Esophagus muscularis mucosa (tissue), 4 donors: ENCODE data around the gene TMED1. TPM values are rescaled to one million over a fixed set of nuclear protein-coding genes. Genes with fewer than 3 reads are reported as not detected.

Experiments used
- DNase-seq: peaks from one replicate; pipeline ENCODE4 v3.0.0-alpha.2; 2017; ENCODE audit errors: extremely low spot score
- H3K27ac ChIP-seq, 4 donors: fragments of 200-600 bp; sonication (generic); replicated peaks in 1 of 4; 1 replicate in 3 of 4; 2 replicates in 1 of 4; pipeline ENCODE4 v1.5.1; 2016 to 2019; ENCODE audit warnings: mild to moderate bottlenecking in 1 of 4
- H3K27me3 ChIP-seq, 4 donors: fragments of 200-600 bp; sonication (generic); one replicate each; pipeline versions ENCODE4 v1.5.1 to v1.6.0; 2016 to 2019
- H3K36me3 ChIP-seq, 4 donors: fragments of 200-600 bp; sonication (generic); one replicate each; pipeline ENCODE4 v1.5.1; 2016 to 2019
- H3K4me1 ChIP-seq, 4 donors: fragments of 200-600 bp; sonication (generic); one replicate each; pipeline ENCODE4 v1.5.1; 2016 to 2019
- H3K4me3 ChIP-seq, 4 donors: fragments of 200-600 bp; sonication (generic); 1 replicate in 2 of 4; 2 replicates in 2 of 4; pipeline ENCODE4 v1.5.1; 2016 to 2019; ENCODE audit warnings: mild to moderate bottlenecking in 4 of 4, moderate library complexity in 1 of 4
- H3K9me3 ChIP-seq, 4 donors: fragments of 200-600 bp; sonication (generic); 1 replicate in 3 of 4; 2 replicates in 1 of 4; pipeline ENCODE4 v1.5.1; 2016 to 2019
- CTCF ChIP-seq, 3 experiments: fragments of 200-600 bp in 2 of 3; fragments of 450-650 bp in 1 of 3; sonication (generic) in 2 of 3; IDR thresholded peaks; one replicate each; pipeline ENCODE4 v1.5.1; 2017 to 2019; ENCODE audit warnings: antibody characterized with exemption in 3 of 3, mild to moderate bottlenecking in 2 of 3, moderate library complexity in 1 of 3
- EP300 ChIP-seq: sonication (generic); formaldehyde crosslinking; IDR thresholded peaks from one replicate; pipeline ENCODE4 v1.6.1; 2017; ENCODE audit warnings: antibody characterized with exemption
- POLR2A ChIP-seq: fragments of 450-650 bp; IDR thresholded peaks from one replicate; pipeline ENCODE4 v1.6.1; 2017; ENCODE audit warnings: antibody characterized with exemption, moderate library complexity, mild to moderate bottlenecking, low read depth
- POLR2AphosphoS5 ChIP-seq, 2 donors: sonication (generic); formaldehyde crosslinking; IDR thresholded peaks; one replicate each; pipeline ENCODE4 v1.6.1; 2017; ENCODE audit warnings: antibody characterized with exemption in 2 of 2
- WGBS: methylation state at CpG from one replicate; pipeline ENCODE4 v1.1.5; 2018; 5-methylcytosine and 5-hydroxymethylcytosine counted together
- intact Hi-C: fragments of 100-400 bp; cut with DNase I; formaldehyde crosslinking; loops from one replicate; pipeline ENCODE4 v1.15.1; 2023
- total RNA-seq, 4 donors: library from RNA; depleted of rRNA; stranded (reverse); fragments of >200 nt; gene quantifications; one replicate each; pipeline versions ENCODE4 v1.1.0 to v1.2.1, GENCODE V29; 2016

TMED1 gene
- total RNA-seq, 4 donors from 2014 or later: 18.7 to 29.5 (median 27.7) TPM

DNA sequence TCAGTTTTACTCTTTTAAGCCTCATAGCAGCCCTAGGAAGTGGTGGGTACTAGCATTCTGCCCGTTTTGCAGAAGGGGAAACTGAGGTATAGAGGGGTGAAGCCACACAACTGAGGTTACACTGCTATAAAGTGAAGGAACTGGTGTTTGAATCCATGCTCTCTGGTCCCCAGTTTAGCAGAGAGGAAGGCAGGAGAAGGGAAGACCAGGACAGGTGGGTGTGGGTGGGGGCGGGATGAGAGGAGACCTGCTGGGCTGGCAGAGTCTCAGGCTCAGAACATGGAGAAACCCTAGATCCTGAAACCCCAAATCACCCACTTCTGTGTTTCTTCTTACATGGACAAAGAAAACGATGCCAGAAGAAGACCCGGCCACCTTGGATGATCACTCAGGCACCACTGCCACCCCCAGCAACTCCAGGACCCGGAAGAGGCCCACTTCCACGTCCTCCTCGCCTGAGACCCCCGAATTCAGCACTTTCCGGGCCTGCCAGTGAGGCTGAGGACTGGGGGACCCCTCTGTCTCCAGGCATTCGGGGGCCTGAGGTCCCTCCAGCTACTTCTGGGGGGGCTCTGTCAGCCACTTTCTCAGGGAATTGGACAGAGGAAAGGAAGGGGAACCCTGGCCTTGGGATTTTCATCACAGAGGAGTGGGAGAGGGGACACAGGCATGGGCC lies 33.0 kb upstream of the TMED1 start:
- Histone ChIP-seq H3K4me3 (no peak overlapping the region), H3K9me3 (no peaks in the 10 kb centered on the region), H3K27ac (no peak overlapping the region), H3K36me3 (no peaks in the 10 kb centered on the region), H3K4me1 (peaks cover 13 to 38% (median 32%) of the 10 kb centered on the region in 4 donors), H3K27me3 (no peaks in the 10 kb centered on the region)
- no peak for DNase-seq
- TF ChIP-seq CTCF (IDR thresholded peaks at IDR 0.05) (no peak), POLR2A (no peak), EP300 (no peak), POLR2AphosphoS5 (IDR thresholded peaks at IDR 0.05) (no peak)
- intact Hi-C loops: loop anchor here (10.0 kb wide), 1 partner anchor 94 kb away; no protein-coding TSS in a partner anchor
- WGBS: 89% methylated on average over 6 of the region's 10 CpGs

DNA sequence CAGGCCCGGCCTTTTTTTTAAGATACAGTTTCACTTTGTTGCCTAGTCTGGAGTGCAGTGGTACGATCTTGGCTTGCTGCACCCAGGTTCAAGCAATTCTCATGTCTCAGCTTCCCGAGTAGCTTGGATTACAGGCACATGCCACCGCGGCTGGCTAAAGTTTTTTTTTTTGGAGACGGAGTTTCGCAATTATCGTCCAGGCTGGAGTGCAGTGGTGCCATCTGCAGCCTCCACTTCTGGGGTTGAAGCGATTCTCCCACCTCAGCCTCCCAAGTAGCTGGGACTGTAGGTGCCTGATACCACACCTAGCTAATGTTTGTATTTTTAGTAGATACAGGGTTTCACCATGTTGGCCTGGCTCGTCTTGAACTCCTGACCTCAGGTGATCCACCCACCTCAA lies 30.5 kb upstream of the TMED1 start:
- no peak for DNase-seq
- Histone ChIP-seq H3K27me3 (no peaks in the 10 kb centered on the region), H3K27ac (no peak overlapping the region), H3K4me1 (peaks cover 0 to 20% (median 13%) of the 10 kb centered on the region in 4 donors), H3K36me3 (no peaks in the 10 kb centered on the region), H3K9me3 (no peaks in the 10 kb centered on the region), H3K4me3 (no peak overlapping the region)
- intact Hi-C loops: loop anchor here (10.0 kb wide), 1 partner anchor 92 kb away; no protein-coding TSS in a partner anchor
- WGBS: 88% methylated on average over 10 of the region's 10 CpGs
- no peak for TF ChIP-seq CTCF (IDR thresholded peaks at IDR 0.05)
- no peak for TF ChIP-seq POLR2AphosphoS5 (IDR thresholded peaks at IDR 0.05)
- no peak for TF ChIP-seq EP300
- TF ChIP-seq POLR2A: no peak

GRCh38 chr19:10864538-10864899 lies 28.5 kb upstream of the TMED1 start:
- 18% methylated on average over 6 of the region's 6 CpGs for WGBS
- H3K36me3 ChIP-seq: no peaks in the 10 kb centered on the region
- no peak for DNase-seq
- H3K9me3 ChIP-seq: no peaks in the 10 kb centered on the region
- peak overlapping the region in 3 of 4 donors; percentile 7 to 13 (median 8) for H3K4me3 ChIP-seq
- peak overlapping the region in 1 of 4 donors; percentile 48 for H3K27ac ChIP-seq
- TF ChIP-seq CTCF (IDR thresholded peaks at IDR 0.05) (peak; percentile 76 to 90 (median 86)), EP300 (no peak), POLR2A (no peak), POLR2AphosphoS5 (IDR thresholded peaks at IDR 0.05) (peak in 1 of 2 donors; percentile 58)
- intact Hi-C loops: loop anchor here (5.0 to 10.0 kb wide), 2 partner anchors 90 to 147 kb away; partner anchors contain the start of gene DNM2
- H3K27me3 ChIP-seq: no peaks in the 10 kb centered on the region
- H3K4me1 ChIP-seq: peaks cover 0 to 11% (median 6%) of the 10 kb centered on the region in 4 donors

DNA sequence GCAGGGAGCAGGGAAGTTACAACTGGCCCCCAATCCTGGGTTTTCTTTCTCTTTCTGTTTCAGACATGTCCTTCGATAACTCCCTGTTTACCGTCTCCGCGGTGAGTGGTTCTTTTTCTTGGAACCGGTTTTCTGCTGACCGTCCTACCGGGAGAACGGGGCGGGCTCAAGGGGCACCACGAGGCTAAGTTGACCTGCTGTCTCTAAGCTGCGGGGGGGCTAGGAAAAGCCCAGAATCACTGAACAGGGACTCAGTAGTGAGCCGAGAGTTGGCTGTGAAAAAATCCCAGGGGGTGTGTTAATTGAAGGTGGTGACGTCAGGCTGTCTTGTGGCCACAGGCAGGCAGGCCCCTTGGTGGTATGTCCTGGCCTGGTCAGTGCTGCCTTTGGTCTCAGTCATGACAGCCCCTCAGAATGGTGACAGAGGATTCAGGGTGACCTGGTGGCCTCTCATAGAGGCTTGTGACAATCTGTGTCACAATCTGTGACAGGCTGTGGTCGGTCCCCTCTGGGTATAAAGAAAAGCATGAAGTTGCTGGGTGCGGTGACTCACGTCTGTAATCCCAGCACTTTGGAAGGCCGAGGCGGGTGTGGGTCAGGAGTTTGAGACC lies 27.2 kb upstream of the TMED1 start:
- Histone ChIP-seq H3K27me3 (peaks cover 0 to 3% (median 0%) of the 10 kb centered on the region in 4 donors), H3K27ac (no peak overlapping the region), H3K36me3 (no peaks in the 10 kb centered on the region), H3K4me3 (no peak overlapping the region), H3K4me1 (peaks cover 0 to 11% (median 6%) of the 10 kb centered on the region in 4 donors), H3K9me3 (no peaks in the 10 kb centered on the region)
- WGBS: 75% methylated on average over 18 of the region's 18 CpGs
- TF ChIP-seq CTCF (IDR thresholded peaks at IDR 0.05) (no peak), EP300 (no peak), POLR2AphosphoS5 (IDR thresholded peaks at IDR 0.05) (no peak), POLR2A (no peak)
- DNase-seq: no peak
- intact Hi-C loops: loop anchor here (5.0 to 10.0 kb wide), 2 partner anchors 88 to 146 kb away; partner anchors contain the start of gene DNM2
